ENCODE results near the gene MT2A.
"Not testable (repeated sequence)": the region's sequence is repeated elsewhere in the genome, so short reads cannot be mapped to it uniquely, and the experiment has no call there.

Gene MT2A

DNA sequence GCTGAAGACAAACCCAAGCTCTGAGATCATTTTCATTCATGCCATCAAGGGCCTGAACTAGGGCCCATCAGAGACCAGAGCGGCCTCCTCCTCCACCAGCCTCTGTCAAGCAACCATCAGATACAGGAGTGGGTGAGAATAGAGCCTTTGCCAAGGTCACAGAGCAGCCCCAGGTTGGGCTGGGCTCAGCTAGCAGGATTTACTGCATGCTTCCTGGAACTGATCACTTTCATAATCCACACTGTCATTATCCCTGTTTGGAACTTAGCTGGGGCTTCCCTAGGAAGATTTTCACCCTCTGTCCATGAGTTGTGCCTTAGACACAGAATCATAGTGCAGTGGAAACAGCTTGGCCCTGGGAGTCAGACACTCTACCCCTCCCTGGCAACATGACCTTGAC lies 38.4 kb upstream of the MT2A start:
- no peak for DNase-seq
- TF ChIP-seq, protein P1, sequence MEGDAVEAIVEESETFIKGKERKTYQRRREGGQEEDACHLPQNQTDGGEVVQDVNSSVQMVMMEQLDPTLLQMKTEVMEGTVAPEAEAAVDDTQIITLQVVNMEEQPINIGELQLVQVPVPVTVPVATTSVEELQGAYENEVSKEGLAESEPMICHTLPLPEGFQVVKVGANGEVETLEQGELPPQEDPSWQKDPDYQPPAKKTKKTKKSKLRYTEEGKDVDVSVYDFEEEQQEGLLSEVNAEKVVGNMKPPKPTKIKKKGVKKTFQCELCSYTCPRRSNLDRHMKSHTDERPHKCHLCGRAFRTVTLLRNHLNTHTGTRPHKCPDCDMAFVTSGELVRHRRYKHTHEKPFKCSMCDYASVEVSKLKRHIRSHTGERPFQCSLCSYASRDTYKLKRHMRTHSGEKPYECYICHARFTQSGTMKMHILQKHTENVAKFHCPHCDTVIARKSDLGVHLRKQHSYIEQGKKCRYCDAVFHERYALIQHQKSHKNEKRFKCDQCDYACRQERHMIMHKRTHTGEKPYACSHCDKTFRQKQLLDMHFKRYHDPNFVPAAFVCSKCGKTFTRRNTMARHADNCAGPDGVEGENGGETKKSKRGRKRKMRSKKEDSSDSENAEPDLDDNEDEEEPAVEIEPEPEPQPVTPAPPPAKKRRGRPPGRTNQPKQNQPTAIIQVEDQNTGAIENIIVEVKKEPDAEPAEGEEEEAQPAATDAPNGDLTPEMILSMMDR (IDR thresholded peaks at IDR 0.05; ENCODE audit: low read depth, low read length): no peak

DNA sequence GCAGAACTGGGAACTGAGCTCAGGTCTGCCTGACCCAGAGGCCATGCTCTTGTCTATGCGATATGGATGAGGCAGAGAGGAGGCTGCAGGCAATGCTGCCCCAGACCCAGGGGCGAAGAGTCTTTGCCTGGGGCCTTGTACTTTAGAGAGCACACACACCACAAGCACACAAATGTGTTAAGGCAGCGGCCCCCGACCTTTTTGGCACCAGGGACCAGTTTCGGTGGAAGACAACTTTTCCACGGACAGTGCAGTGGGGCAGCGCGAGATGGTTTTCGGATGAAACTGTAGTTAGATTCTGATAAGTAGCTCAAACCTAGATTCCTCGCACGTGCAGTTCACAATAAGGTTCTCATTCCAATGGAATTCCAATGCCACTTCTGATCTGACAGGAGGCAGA lies 36.9 kb upstream of the MT2A start:
- no peaks in the 10 kb centered on the region for H3K36me3 ChIP-seq

More for the DNA sequence above, 38.4 kb upstream of the MT2A start:
- no peaks in the 10 kb centered on the region for H3K4me1 ChIP-seq
- H3K36me3 ChIP-seq: no peaks in the 10 kb centered on the region
- H3K9me3 ChIP-seq: no peaks in the 10 kb centered on the region
- peaks cover 9% of the 10 kb centered on the region; the same call in 1 of the 2 replicates for H3K27me3 ChIP-seq
- no peak overlapping the region for H3K4me3 ChIP-seq (ENCODE audit: low read depth, low read length)

DNA sequence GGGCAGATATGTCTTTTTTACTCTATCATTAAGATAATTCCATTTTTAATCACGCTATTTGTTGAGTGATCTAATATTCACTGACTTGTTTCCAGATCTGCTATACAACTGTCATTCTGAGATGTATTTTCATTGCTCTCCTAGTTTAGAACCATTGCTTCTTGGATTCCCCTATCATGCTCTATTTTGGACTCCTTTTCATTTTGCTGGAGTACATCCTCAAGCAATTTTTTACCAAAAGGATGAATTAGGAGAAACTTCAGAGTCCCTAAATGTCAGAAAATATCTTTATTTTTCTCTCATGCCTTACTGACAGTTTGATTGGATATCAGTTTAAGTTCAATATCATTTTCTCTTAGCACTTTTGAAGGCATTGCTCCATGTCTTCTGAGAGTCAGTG lies 33.8 kb upstream of the MT2A start:
- no peaks in the 10 kb centered on the region for H3K9me3 ChIP-seq
- H3K4me1 ChIP-seq: no peaks in the 10 kb centered on the region
- no peaks in the 10 kb centered on the region for H3K36me3 ChIP-seq
- TF ChIP-seq, protein P1 (IDR thresholded peaks at IDR 0.05; ENCODE audit: low read depth, low read length): no peak
- DNase-seq: no peak
- H3K4me3 ChIP-seq (ENCODE audit: low read depth, low read length): no peak overlapping the region
- H3K27me3 ChIP-seq: peaks cover 9% of the 10 kb centered on the region

More for the DNA sequence above, 36.9 kb upstream of the MT2A start:
- peaks cover 13% of the 10 kb centered on the region for H3K27me3 ChIP-seq
- DNase-seq: no peak
- H3K4me1 ChIP-seq: no peaks in the 10 kb centered on the region
- TF ChIP-seq, protein P1 (IDR thresholded peaks at IDR 0.05; ENCODE audit: low read depth, low read length): no peak
- no peak overlapping the region for H3K4me3 ChIP-seq (ENCODE audit: low read depth, low read length)
- no peaks in the 10 kb centered on the region for H3K9me3 ChIP-seq

- Histone ChIP-seq H3K9me3 (no peaks in the 10 kb centered on the region), H3K36me3 (no peaks in the 10 kb centered on the region), H3K4me3 (ENCODE audit: low read depth, low read length) (no peak overlapping the region), H3K4me1 (no peaks in the 10 kb centered on the region), H3K27me3 (peaks cover 9% of the 10 kb centered on the region)
- TF ChIP-seq, protein P1 (IDR thresholded peaks at IDR 0.05; ENCODE audit: low read depth, low read length): peak; percentile 90
- DNase-seq: peak; percentile 77
Measured at GRCh38 chr16:56576585-56577299, 31.6 kb upstream of the MT2A start.

- H3K4me1 ChIP-seq: no peaks in the 10 kb centered on the region
- H3K36me3 ChIP-seq: no peaks in the 10 kb centered on the region
- DNase-seq: no peak
- no peak overlapping the region for H3K4me3 ChIP-seq (ENCODE audit: low read depth, low read length)
- H3K9me3 ChIP-seq: no peaks in the 10 kb centered on the region
- TF ChIP-seq, protein P1 (IDR thresholded peaks at IDR 0.05; ENCODE audit: low read depth, low read length): no peak
- H3K27me3 ChIP-seq: peaks cover 12% of the 10 kb centered on the region
Measured at GRCh38 chr16:56577300-56577625, 31.1 kb upstream of the MT2A start.

GRCh38 chr16:56580391-56581048 lies 27.9 kb upstream of the MT2A start:
- Histone ChIP-seq H3K27me3 (peaks cover 32% of the 10 kb centered on the region), H3K36me3 (no peaks in the 10 kb centered on the region), H3K9me3 (no peaks in the 10 kb centered on the region), H3K4me3 (ENCODE audit: low read depth, low read length) (no peak overlapping the region), H3K4me1 (no peaks in the 10 kb centered on the region)
- TF ChIP-seq, protein P1 (IDR thresholded peaks at IDR 0.05; ENCODE audit: low read depth, low read length): no peak
- no peak for DNase-seq

GRCh38 chr16:56582911-56583310 lies 25.5 kb upstream of the MT2A start:
- H3K36me3 ChIP-seq; H3K4me3 ChIP-seq (ENCODE audit: low read depth, low read length); H3K4me1 ChIP-seq; H3K9me3 ChIP-seq; DNase-seq: not testable (repeated sequence)
- peaks cover 46% of the 10 kb centered on the region for H3K27me3 ChIP-seq

Measured in BE2C (cell line).